ENCODE measurements around the gene ANP32B.
A peak's percentile ranks its signal among the peaks of the same experiment; 100 is the strongest.

DNA sequence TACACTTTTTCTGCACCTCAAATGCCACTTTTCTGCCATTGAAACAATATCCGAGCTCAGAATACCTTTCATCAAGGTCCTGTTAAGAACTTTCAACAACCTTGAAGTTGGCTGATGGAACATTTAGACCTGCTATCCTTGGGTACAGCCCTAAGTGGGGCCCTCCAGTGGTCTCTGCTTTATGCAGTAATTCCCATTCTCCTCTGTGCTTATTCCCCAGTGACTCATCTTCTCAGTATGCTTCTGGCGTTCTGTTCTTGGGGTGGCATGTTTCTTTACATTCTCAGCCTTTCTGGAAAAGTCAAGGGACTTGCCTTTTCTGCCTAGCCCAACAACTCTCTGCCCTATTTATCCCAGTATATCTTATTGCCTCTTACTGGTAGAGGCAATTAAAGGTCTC, 7.1 kb downstream of the ANP32B start:
- no peak for TF ChIP-seq EZH2 (IDR thresholded peaks at IDR 0.05; ENCODE audit: borderline replicate concordance, low read length)
- TF ChIP-seq CTCF (IDR thresholded peaks at IDR 0.05; ENCODE audit: low read length), result peak; percentile 30

Measured in OCI-LY1 (cell line).